B cell (primary cell): ENCODE results near the gene SS18L1. TPM values are rescaled to one million over a fixed set of nuclear protein-coding genes. Genes with fewer than 3 reads are reported as not detected.
A peak's percentile ranks its signal among the peaks of the same experiment; 100 is the strongest.

Experiments
- ATAC-seq: fragments of 200-7000 bp; cut with Tn5 transposase; one replicate; pipeline ENCODE4 v1.10.0; 2021; ENCODE audit warnings: low read depth, mild to moderate bottlenecking, moderate number of reproducible peaks, moderate library complexity
- CTCF ChIA-PET: fragments of 350-600 bp; sonication (Branson Sonifier 250); formaldehyde crosslinking; loops from one replicate; lab custom pipeline; 2021; ENCODE audit warnings: antibody characterized with exemption, inconsistent platforms; lab: Charles Lee
- POLR2A ChIA-PET: fragments of 350-600 bp; sonication (Branson Sonifier 250); formaldehyde crosslinking; loops from one replicate; lab custom pipeline; 2021; ENCODE audit warnings: antibody characterized with exemption; lab: Charles Lee
- DNase-seq: peaks from one replicate; pipeline ENCODE4 v3.0.0; 2013
- H2AFZ ChIP-seq: 2 replicates; pipeline ENCODE4 v1.6.1; 2012; ENCODE audit warnings: mild to moderate bottlenecking, low read depth, low read length; ENCODE audit not compliant: insufficient read depth, poor library complexity, severe bottlenecking
- H3K27ac ChIP-seq, 2 donors: 1 replicate in 1 of 2; 2 replicates in 1 of 2; pipeline ENCODE4 v1.5.1; 2012 to 2013; ENCODE audit warnings: low read length in 2 of 2, mild to moderate bottlenecking in 2 of 2, moderate library complexity in 1 of 2
- H3K27me3 ChIP-seq, 4 experiments: fragments of 200-600 bp in 1 of 4; sonication (generic) in 1 of 4; replicated peaks in 1 of 4; 1 replicate in 2 of 4; 2 replicates in 2 of 4; pipeline versions ENCODE4 v1.6.1 to v1.7.0; 2013 to 2016; ENCODE audit warnings: low read length in 3 of 4, mild to moderate bottlenecking in 2 of 4, mixed read lengths in 1 of 4, moderate library complexity in 1 of 4; ENCODE audit not compliant: insufficient read depth in 4 of 4, control insufficient read depth in 3 of 4; ENCODE audit errors: control extremely low read depth in 1 of 4
- H3K36me3 ChIP-seq, 2 experiments: replicated peaks in 1 of 2; 1 replicate in 1 of 2; 2 replicates in 1 of 2; pipeline versions ENCODE4 v1.6.1 to v1.7.1; 2013; ENCODE audit warnings: low read length in 1 of 2; ENCODE audit not compliant: insufficient read depth in 2 of 2, control insufficient read depth in 1 of 2; ENCODE audit errors: control extremely low read depth in 1 of 2, extremely low read depth in 1 of 2
- H3K4me1 ChIP-seq, 2 donors: fragments of 200-600 bp in 1 of 2; sonication (generic) in 1 of 2; 1 replicate in 1 of 2; 2 replicates in 1 of 2; pipeline versions ENCODE4 v1.5.1 to v1.6.1; 2013 to 2017; ENCODE audit warnings: low read length in 2 of 2; ENCODE audit not compliant: control insufficient read depth in 2 of 2, insufficient read depth in 2 of 2
- H3K4me2 ChIP-seq: replicated peaks from 2 replicates; pipeline ENCODE3; 2012; ENCODE audit warnings: mild to moderate bottlenecking, low read depth, low read length; ENCODE audit not compliant: poor library complexity, severe bottlenecking
- H3K4me3 ChIP-seq, 5 experiments: fragments of 200-600 bp in 1 of 5; sonication (generic) in 1 of 5; 1 replicate in 3 of 5; 2 replicates in 2 of 5; pipeline versions ENCODE4 v1.5.1 to v1.7.0; 2011 to 2016; ENCODE audit warnings: low read length in 4 of 5, mild to moderate bottlenecking in 4 of 5, low read depth in 2 of 5, control low read depth in 1 of 5, moderate library complexity in 1 of 5; ENCODE audit not compliant: insufficient read depth in 1 of 5; ENCODE audit errors: control extremely low read depth in 1 of 5, extremely low read depth in 1 of 5
- H3K79me2 ChIP-seq: fragments of 200-600 bp; sonication (generic); one replicate; pipeline ENCODE4 v1.6.0; 2016; ENCODE audit warnings: low read length; ENCODE audit not compliant: control insufficient read depth, insufficient read depth
- H3K9ac ChIP-seq: fragments of 200-600 bp; sonication (generic); 2 replicates; pipeline ENCODE4 v1.6.1; 2017; ENCODE audit warnings: mild to moderate bottlenecking, low read length, moderate library complexity
- H3K9me3 ChIP-seq, 3 donors: one replicate each; pipeline versions ENCODE4 v1.6.1 to v1.7.1; 2013; ENCODE audit warnings: low read length in 2 of 3; ENCODE audit not compliant: control insufficient read depth in 2 of 3, insufficient read depth in 1 of 3; ENCODE audit errors: control extremely low read depth in 1 of 3
- H4K20me1 ChIP-seq: 2 replicates; pipeline ENCODE4 v1.6.0; 2012; ENCODE audit warnings: mild to moderate bottlenecking, low read length; ENCODE audit not compliant: insufficient read depth, control insufficient read depth, poor library complexity, severe bottlenecking
- H3K27ac Mint-ChIP-seq: one replicate; pipeline ENCODE4 v1.8.0; 2021; ENCODE audit warnings: mixed read lengths
- H3K27me3 Mint-ChIP-seq: one replicate; pipeline ENCODE4 v1.8.0; 2021; ENCODE audit warnings: mixed read lengths
- H3K4me1 Mint-ChIP-seq: one replicate; pipeline ENCODE4 v1.8.0; 2021; ENCODE audit warnings: mixed read lengths
- H3K4me3 Mint-ChIP-seq: one replicate; pipeline ENCODE4 v1.8.0; 2021; ENCODE audit warnings: mixed read lengths
- H3K9me3 Mint-ChIP-seq: one replicate; pipeline ENCODE4 v1.8.0; 2022; ENCODE audit warnings: mixed read lengths; ENCODE audit not compliant: insufficient read depth
- CTCF ChIP-seq: fragments of 200-600 bp; IDR thresholded peaks from one replicate; pipeline ENCODE4 v1.8.0; 2022; ENCODE audit warnings: antibody characterized with exemption, mild to moderate bottlenecking
- EZH2 ChIP-seq: IDR thresholded peaks from 2 replicates; pipeline ENCODE4 v1.6.1; 2012; ENCODE audit warnings: borderline replicate concordance, low read depth, mild to moderate bottlenecking, moderate library complexity, low read length; ENCODE audit not compliant: insufficient read depth, poor library complexity, severe bottlenecking
- WGBS: methylation state at CpG from one replicate; pipeline ENCODE4 v1.1.5; 2013; ENCODE audit warnings: missing lambda C conversion rate; ENCODE audit not compliant: insufficient coverage; 5-methylcytosine and 5-hydroxymethylcytosine counted together
- intact Hi-C: fragments of 100-400 bp; cut with micrococcal nuclease; formaldehyde crosslinking; loops from one replicate; pipeline ENCODE4 v1.10.0; 2022
- polyA plus RNA-seq: library from polyadenylated mRNA; depleted of rRNA; stranded (reverse); fragments of >200 nt; gene quantifications from 2 replicates; pipeline ENCODE4 v1.2.3, GENCODE V29; 2012
- total RNA-seq, 2 donors: library from RNA; stranded (reverse); fragments of 120-200 nt in 1 of 2; gene quantifications; 1 replicate in 1 of 2; 2 replicates in 1 of 2; pipeline versions ENCODE4 v1.2.3 to v1.2.4, GENCODE V29; 2013 to 2022

The SS18L1 gene
- total and polyA plus RNA-seq, 2 donors (not counting 1 experiment from before 2014, with no cell fraction given), result 15.4 to 20.7 TPM

- DNase-seq (peak; percentile 49), ATAC-seq (peak; percentile 88)
- POLR2A ChIA-PET, result no interaction called here
- Histone ChIP-seq H3K27me3 (no peaks in the 10 kb centered on the region), H3K9ac (peak overlapping the region; percentile 39), H3K79me2 (peaks cover 3% of the 10 kb centered on the region), H3K4me2 (peak overlapping the region; percentile 71), H2AFZ (no peak overlapping the region), H3K9me3 (no peaks in the 10 kb centered on the region), H3K36me3 (peaks cover 0 to 23% of the 10 kb centered on the region in 2 experiments), H3K27ac (peak overlapping the region in 1 of 2 donors; percentile 18), H3K4me1 (peaks cover 24 to 28% of the 10 kb centered on the region in 2 donors), H4K20me1 (peaks cover 5% of the 10 kb centered on the region), H3K4me3 (peak overlapping the region in 2 of 5 experiments; percentile 21 to 35)
- CTCF ChIA-PET, result no interaction called here
- Mint-ChIP-seq H3K4me1 (peaks cover 32% of the 10 kb centered on the region), H3K9me3 (no peaks in the 10 kb centered on the region), H3K27ac (peak overlapping the region; percentile 83), H3K4me3 (peak overlapping the region; percentile 80), H3K27me3 (no peaks in the 10 kb centered on the region)
- no peak for TF ChIP-seq CTCF
- no peak for TF ChIP-seq EZH2
- WGBS, result 43% methylated on average over 38 of the region's 38 CpGs
- intact Hi-C loops, result loop anchor here (1.0 kb wide), 1 partner anchor 37 kb away; the partner anchor contains the start of gene OSBPL2
Observed at GRCh38 chr20:62201173-62202082, 57.9 kb downstream of the SS18L1 start.

- peaks cover 32% of the 10 kb centered on the region for H3K4me1 Mint-ChIP-seq
- peak overlapping the region; percentile 83 for H3K27ac Mint-ChIP-seq
- Histone ChIP-seq H3K79me2 (peaks cover 3% of the 10 kb centered on the region), H3K36me3 (peaks cover 0 to 22% of the 10 kb centered on the region in 2 experiments), H3K9ac (no peak overlapping the region), H3K4me2 (peak overlapping the region; percentile 71), H3K9me3 (no peaks in the 10 kb centered on the region), H3K4me3 (no peak overlapping the region), H3K4me1 (peaks cover 24 to 28% of the 10 kb centered on the region in 2 donors), H4K20me1 (peaks cover 5% of the 10 kb centered on the region), H2AFZ (no peak overlapping the region), H3K27me3 (no peaks in the 10 kb centered on the region), H3K27ac (no peak overlapping the region)
- ChIA-PET CTCF (no interaction called here), POLR2A (no interaction called here)
- 39% methylated on average over 3 of the region's 5 CpGs for WGBS
- H3K4me3 Mint-ChIP-seq, result peak overlapping the region; percentile 80
- no peaks in the 10 kb centered on the region for H3K9me3 Mint-ChIP-seq
- H3K27me3 Mint-ChIP-seq, result no peaks in the 10 kb centered on the region
- TF ChIP-seq CTCF, result no peak
- TF ChIP-seq EZH2, result no peak
- ATAC-seq (no peak), DNase-seq (no peak)
- intact Hi-C loops, result no loop called here
Observed at GRCh38 chr20:62202083-62202395, 58.5 kb downstream of the SS18L1 start.
